GM19324 (cell line): ENCODE measurements around the gene AGTPBP1.
"Not testable (repeated sequence)": the region's sequence is repeated elsewhere in the genome, so short reads cannot be mapped to it uniquely, and the experiment has no call there.

Source experiments
- ATAC-seq: cut with Tn5 transposase; IDR thresholded peaks from one replicate; pipeline ENCODE4 v1.9.1; 2021; ENCODE audit warnings: mild to moderate bottlenecking, moderate library complexity; ENCODE audit not compliant: unreplicated experiment, low FRiP score

AGTPBP1 gene

GRCh38 chr9:85726737-85727136 lies 15.0 kb downstream of the AGTPBP1 start:
- no peak for ATAC-seq

GRCh38 chr9:85723215-85723614 lies 18.5 kb downstream of the AGTPBP1 start:
- no peak for ATAC-seq

- not testable (repeated sequence) for ATAC-seq
Measured at GRCh38 chr9:85719411-85719810, 22.3 kb downstream of the AGTPBP1 start.

- ATAC-seq: not testable (repeated sequence)
Measured at GRCh38 chr9:85717818-85718217, 23.9 kb downstream of the AGTPBP1 start.

- no peak for ATAC-seq
Measured at GRCh38 chr9:85717220-85717619, 24.5 kb downstream of the AGTPBP1 start.

- ATAC-seq: peak; percentile 50
Measured at GRCh38 chr9:85716031-85716877, 25.5 kb downstream of the AGTPBP1 start.

- peak; percentile 76 for ATAC-seq
Measured at GRCh38 chr9:85715587-85715986, 26.2 kb downstream of the AGTPBP1 start.

GRCh38 chr9:85713897-85714296 lies 27.9 kb downstream of the AGTPBP1 start:
- ATAC-seq: no peak

GRCh38 chr9:85704744-85705143 lies 37.0 kb downstream of the AGTPBP1 start:
- no peak for ATAC-seq

- ATAC-seq: no peak
Measured at GRCh38 chr9:85703398-85703797, 38.4 kb downstream of the AGTPBP1 start.

GRCh38 chr9:85702726-85703289 lies 38.9 kb downstream of the AGTPBP1 start:
- no peak for ATAC-seq

GRCh38 chr9:85702191-85702590 lies 39.6 kb downstream of the AGTPBP1 start:
- no peak for ATAC-seq

- ATAC-seq: no peak
Measured at GRCh38 chr9:85700330-85700729, 41.4 kb downstream of the AGTPBP1 start.

GRCh38 chr9:85688361-85688760 lies 53.4 kb downstream of the AGTPBP1 start:
- no peak for ATAC-seq

GRCh38 chr9:85685081-85685480 lies 56.7 kb downstream of the AGTPBP1 start:
- no peak for ATAC-seq

- no peak for ATAC-seq
Measured at GRCh38 chr9:85676790-85677189, 65.0 kb downstream of the AGTPBP1 start.

- ATAC-seq: no peak
Measured at GRCh38 chr9:85667374-85667773, 74.4 kb downstream of the AGTPBP1 start.

GRCh38 chr9:85666086-85666485 lies 75.7 kb downstream of the AGTPBP1 start:
- no peak for ATAC-seq

- ATAC-seq: no peak
Measured at GRCh38 chr9:85662573-85662972, 79.2 kb downstream of the AGTPBP1 start.

GRCh38 chr9:85658716-85659115 lies 83.0 kb downstream of the AGTPBP1 start:
- ATAC-seq: no peak

- ATAC-seq: no peak
Measured at GRCh38 chr9:85653153-85653552, 88.6 kb downstream of the AGTPBP1 start.

- no peak for ATAC-seq
Measured at GRCh38 chr9:85647571-85647970, 94.2 kb downstream of the AGTPBP1 start.
